Dedifferentiated amniotic fluid mesenchymal stem cell (primary cell): ENCODE data around the gene CPEB1.

Experiments used
- DNase-seq: peaks from one replicate; pipeline ENCODE4 v3.0.0-alpha.2; 2016; ENCODE audit errors: extremely low spot score

CPEB1 gene

DNA sequence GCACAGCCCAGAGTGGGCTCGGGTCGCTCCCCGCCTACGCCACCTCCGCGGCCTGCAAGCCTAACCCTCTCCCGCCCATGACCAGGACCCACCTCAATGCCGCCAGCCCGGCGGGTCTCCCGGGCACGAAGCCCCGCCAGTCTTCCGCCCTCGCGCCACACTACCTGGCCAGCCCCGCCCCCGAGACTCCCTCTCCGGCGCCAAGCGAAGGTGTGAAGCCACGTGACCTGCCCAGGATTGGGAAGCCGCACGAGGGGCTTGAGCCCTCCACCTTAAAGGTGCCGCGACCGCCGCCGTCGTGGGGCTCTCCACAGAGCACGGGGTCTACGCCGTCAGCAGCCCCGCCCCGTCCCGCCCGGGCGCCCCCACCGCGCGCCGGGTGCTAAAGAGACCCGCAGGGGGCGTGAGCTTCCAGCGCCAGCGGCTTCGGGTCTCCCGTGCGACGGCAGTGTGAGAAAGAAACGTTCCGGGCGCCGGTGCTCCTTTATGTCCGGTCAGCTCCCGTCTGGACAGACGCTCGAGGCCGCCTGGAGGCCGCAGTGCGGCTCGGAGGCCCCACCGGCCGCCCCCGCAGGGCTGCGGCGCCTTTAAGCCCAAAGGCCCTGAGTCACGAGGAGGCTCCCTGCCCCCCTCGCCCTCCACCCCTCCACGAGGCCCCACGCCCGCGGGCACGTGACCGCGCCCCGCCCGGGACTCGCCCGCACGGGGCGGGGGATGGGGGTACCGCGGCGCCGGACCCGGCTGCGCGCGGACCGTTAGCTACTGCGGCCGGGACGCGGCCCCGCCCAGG is at the start of gene CPEB1:
TSS of gene CPEB1 (minus strand) at position 319 of the 790 bp plus-strand sequence. CDS start 18,904 bp downstream, outside the sequence.
- no peak for DNase-seq

DNA sequence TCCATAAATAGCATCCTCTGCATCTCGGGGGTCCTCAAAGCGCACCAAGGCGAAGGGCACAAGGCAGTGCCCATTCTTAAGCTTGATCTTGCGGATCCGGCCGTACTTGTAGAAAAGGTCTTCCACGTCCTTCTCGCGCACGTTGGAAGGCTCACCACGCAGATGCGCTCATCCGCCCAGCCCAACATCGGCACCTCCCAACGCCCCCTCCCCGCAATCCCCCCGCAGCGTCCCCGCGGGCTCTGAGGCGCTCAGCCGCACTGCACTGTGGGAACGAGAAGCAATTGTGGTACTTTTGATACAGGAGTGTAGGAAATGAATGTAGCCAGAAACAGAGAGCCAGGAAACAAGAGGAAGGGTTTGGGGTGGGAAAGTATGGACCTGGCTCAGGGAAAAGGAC is 45.0 kb upstream of the CPEB1 start:
- no peak for DNase-seq

DNA sequence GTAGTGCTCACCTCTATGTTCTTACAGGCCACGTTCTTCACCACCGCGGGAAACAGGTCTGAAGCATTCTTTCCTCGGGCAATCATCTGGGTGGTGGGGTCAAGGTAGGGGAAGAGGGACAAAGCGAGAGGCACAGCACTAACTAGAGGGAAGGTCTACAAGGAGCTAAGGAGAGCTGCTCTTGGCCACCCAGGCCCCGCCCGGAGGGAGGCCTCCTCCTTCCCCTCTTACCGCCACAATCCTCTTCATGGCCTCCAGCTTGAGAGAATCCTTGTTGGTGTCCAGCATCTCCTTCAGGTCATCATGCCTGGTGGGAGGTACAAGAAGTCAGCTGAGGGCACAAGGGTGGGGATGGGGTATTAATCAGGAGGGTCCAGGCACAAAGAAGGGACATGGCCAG is 42.0 kb upstream of the CPEB1 start:
- DNase-seq = no peak

DNA sequence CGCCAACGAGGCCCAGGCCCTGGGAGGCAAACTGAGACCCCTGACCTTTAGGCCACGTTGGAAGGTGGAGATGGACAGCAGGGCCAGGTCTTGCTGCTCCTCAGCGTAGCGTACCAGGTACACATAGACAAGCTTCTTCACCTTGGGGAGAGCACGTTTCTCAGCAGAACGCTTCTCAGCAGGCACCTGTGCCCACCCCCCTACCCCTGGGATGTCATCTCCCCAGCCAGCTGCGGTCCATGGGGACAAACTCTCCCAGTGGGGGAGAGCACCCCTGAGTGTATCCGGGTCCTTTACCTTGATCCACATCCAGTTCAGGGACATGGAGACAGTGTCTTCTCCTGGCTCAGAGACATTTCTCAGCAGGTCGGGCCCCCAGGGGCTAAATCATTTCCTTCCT is 41.5 kb upstream of the CPEB1 start:
- no peak for DNase-seq

DNA sequence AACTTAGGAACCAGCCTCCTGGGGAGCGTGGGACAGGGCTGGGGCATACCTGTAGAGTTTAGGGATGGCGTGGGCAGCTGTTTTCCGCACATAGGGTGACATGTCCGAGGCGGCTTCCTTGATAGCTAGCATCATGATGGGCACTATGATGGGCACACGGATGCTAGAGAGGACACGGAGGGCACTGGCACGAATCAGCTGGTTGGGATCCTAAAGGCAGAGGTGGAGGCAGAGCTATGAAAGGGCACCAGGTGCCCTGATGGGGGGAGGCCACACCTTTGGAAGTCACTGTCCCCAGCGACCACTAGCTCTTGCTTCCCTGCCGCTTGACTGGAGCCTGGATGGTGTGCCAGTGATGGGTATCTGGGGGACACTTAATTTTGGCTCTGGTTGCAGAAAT is 34.2 kb upstream of the CPEB1 start:
- DNase-seq = no peak

DNA sequence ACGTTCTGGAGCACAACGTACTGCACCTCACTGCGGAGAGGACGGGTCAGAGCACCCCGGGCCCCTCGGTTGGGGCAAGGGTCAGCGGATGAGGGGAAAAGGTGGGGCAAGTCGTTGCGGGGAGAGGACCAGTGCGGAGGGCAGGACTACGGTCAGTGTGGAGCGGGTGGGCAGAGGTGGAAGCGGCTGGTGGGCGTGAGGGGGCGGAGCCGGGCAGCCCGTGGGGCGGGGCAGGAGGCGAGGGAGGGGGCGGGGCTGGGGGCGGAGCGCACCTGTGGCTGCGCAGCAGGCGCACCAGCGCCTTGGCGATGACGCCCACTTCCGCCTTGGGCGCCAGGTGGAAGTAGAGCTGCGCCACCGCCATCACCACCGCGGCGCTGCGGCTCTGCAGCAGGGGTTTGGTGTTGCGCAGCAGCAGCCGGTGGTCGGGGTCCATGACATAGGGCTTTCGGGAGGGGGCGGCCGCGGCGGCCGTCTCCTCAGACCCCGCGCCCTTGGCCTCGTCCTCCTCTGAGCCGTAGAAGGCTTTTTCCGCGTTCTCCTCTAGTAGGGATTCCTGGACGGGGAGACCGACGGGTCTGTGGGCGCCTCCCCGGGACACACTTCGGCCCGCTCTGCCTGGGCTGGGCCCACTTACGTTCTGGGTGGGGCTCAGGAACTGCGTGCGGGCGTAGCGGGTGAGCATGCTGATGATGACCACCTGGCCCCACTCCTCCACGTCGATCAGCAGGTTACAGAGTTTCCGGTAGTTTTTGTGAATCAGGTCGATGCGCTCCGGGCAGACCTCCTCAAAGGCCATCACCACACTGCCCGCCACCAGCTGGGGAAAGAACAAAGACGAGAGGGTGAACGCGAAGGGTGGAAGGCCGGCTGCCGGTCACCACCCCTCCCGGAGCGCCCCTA is 33.3 kb upstream of the CPEB1 start:
- DNase-seq = no peak

DNA sequence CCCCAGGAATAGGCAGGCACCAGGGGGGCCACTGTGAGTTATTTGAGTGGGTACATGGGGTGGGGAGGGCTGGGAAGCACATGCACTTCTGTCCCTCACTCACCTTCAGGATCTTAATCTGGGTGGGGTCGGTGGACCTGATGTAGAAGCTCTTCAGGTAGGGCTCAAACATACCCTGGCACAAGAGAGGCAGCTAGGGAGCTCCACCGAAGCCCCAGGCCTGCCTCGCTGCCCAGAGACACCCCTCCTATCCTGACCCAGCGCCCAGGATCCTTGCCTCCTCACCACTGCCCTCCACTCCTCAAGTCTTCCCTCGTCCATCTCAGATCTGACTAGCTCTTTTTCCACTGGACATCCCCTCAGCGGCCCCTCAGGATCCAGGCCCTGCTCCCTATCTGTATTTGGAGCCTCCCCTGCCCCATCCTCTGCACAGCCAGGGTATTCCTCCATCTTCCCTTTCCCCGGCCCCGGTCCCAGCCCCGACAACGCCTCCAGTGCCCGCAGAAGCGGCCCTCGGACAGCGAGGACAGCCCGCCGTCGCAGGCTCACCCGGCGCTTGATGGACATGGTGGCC is 32.5 kb upstream of the CPEB1 start:
- no peak for DNase-seq

DNA sequence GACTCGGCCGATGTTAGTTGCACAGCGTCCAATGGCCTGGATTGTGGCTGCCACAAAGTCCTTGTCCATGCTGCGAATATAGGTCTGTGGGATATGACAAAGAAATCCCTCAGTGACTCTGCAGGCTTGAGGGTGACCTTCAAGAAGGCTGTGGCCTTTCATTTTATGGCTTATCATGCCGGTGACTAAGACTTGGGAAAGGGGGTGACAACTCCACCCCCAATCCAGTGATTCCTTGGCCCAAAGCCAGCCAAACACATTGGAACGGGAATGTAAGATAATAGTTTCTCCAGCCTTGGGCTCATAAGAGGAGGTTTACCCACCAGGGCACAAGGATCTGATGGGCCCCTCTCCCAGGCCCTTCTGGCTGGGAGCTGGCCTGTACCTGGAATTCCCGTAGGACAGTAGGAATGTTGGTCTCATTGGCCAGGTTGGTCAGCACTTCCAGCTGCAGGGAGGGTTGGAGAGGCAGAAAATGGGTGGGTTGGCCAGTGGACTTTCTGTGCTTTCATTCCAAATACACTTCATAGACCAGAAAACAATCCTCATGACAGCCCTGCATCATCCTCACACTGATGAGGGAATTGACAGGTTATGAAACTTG is 30.7 kb upstream of the CPEB1 start:
- DNase-seq = no peak

DNA sequence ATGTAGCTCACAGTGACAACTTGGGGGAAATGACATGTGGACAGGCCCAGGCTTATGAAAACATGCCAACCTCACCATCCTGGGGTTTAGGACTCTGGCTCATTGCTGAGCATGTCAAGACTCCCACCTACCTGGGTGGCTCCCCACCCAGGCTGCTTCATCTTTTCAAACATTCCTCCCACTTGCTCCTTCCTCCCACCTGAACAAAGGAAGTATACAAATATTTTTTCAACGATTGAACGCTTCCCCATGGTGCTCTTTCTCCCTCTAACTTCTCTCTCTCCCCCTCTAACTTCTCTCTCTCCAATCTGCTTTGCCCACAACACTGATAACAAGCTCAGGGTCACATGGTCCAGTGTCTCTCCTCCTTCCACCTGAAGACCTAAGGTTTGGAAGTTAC is 27.7 kb upstream of the CPEB1 start:
- DNase-seq = no peak

DNA sequence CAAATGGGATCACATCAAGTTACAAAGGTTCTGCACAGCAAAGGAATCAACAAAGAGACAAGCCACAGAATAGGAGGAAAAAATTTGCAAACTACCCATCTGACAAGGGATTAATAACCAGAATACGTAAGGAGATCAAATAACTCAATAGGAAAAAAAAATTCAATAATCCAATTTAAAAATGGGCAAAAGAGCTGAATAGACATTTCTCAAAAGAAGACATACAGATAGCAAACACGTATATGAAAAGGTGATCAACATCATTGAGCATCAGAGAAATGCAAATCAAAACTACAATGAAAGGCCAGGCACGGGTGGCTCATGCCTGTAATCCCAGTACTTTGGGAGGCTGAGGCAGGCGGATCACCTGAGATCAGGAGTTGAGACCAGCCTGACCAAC is 23.5 kb upstream of the CPEB1 start:
- no peak for DNase-seq

DNA sequence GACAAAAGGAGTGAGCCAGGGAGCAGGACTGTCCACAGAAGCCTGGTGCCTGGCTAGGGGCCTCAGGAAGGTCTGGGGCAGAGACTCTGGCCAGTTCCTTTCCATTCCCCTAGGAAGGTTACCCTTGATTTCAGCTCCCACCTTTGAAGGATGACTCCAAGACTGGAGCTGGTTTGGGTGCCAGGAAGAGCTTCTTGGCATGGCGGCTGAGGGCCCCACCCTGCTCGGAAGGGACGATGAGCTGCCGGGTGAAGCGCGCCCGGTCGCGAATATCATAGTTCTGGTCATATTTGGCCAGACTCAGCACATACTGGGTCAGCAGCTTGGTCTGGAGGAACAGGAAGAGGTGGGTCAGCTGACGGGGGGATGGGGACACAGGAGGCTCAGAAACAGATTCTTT is 19.4 kb upstream of the CPEB1 start:
- no peak for DNase-seq

DNA sequence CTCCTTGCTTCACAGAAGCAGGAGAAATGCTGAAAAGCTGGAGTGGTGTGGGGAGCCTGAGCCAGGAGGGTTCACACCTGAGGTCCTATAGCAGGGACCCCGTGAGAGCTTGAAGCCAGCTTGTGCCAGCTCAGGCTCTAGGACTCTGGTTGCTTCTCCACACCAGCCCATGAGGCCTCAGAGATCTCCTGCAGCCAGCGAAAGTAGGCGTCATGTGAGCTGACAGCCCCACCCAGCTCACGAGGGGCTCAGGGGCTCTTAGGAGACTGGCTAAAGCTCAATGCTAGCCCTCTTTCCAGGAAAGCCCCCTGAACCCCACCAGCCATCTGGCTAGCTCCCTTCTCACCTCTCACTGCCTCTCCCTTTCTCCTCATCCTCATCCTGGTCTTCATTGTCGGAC is 16.9 kb upstream of the CPEB1 start:
- no peak for DNase-seq

DNA sequence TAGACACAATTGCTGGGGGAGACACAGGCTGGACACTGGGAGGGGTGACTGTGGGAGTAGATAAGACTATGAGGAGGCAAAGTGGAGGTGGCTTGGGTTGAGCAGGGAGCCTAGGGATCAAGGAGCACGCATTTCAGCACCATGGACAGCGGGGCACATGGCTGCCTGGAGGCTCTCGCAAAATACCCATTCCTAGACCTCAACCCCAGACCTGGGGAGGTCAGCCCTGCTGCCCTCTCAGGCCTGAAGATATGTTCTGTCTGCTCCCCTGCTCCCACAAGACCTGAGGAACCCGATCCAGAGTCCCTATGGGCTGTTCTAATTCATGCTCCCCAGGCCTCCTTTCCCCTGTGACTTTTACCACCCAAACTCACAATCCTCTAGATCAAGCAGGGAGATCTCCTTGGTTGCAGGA is 16.0 kb upstream of the CPEB1 start:
- DNase-seq = no peak

DNA sequence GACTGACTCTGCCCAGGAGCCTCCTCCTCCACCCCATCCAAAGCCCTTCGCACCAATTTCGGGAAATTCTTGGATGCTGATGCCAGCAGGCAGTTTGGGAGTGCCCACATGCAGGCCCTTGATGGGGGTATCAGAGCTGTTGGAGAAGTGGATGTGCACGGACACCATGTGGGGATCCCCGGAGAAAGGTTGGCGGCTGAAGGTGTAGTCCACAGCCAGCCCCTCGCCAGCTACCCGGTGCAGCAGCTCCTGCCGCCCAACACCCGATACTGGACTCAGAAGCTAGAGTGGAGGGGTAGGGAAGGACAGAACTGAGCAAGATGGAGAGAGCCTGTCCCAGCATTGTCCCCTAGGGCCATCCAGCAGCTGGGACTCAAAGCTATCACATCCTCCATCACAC is 15.5 kb upstream of the CPEB1 start:
- no peak for DNase-seq

DNA sequence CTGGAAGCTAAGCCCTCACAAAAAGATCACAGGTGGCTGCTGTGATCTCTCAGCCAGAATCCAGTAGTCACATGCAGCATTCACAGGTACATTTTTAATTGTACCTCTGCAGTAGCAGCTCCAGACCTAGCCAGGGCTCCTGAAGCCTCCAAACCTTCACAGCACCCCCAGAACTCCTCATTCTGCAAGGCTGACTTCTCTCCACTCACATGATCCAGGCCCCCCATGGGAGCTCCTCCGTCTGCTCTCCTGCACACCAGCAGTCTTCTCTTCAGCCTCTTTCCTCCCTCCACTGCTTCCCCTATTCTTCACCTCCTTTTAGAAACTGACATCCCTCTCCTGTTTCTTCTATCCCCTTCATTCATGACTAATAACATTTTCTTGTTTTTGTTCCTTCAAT is 13.2 kb upstream of the CPEB1 start:
- no peak for DNase-seq

DNA sequence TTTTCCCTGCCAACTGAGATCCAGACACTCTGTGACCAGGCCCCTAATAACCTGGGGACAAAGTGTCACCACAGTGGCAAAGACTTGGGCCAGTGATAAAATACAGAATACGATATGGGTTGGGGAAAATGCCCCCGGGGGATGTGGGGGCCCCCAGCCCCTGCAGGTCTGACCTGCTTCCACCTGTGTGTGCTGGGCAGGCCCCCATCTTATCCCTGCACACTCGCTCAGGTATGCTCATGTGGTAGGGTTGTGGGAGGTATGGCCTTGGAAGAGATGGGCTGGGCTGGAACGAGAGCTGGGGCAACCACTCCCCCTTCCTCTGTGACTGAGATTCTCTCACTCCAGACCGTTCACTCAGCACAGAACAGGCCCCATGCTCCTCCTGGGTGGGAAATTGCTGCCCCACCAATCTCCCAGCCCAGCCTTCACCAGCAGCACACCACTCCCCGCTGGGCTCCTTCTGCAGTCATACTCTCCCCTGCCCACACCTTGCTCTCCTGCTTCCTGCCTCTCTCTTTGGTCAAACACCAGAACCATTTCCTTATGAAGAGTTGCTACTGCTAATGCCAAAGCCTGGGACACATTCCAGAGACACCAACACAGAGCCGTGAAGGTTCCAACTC is 9.6 kb upstream of the CPEB1 start:
- DNase-seq = no peak

DNA sequence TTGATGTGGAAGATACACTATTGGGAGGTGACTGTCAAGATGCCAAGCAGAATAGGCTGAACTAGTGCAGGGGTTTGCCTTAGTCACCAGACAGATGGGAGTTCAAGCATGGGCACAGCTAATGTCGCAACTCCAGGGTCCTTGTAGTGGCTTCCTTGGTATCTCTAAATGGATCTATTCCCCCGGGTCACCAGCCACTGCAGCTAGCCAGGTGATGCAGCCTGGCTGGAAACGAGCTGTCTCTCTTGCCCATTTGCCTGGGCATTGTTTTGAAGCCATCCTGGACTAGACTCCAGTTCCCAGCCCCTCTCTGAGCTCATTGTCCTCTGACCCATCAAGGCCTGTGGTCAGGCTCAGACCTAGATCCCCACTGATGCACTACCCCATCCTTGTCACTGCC is 8.4 kb upstream of the CPEB1 start:
- DNase-seq = no peak

DNA sequence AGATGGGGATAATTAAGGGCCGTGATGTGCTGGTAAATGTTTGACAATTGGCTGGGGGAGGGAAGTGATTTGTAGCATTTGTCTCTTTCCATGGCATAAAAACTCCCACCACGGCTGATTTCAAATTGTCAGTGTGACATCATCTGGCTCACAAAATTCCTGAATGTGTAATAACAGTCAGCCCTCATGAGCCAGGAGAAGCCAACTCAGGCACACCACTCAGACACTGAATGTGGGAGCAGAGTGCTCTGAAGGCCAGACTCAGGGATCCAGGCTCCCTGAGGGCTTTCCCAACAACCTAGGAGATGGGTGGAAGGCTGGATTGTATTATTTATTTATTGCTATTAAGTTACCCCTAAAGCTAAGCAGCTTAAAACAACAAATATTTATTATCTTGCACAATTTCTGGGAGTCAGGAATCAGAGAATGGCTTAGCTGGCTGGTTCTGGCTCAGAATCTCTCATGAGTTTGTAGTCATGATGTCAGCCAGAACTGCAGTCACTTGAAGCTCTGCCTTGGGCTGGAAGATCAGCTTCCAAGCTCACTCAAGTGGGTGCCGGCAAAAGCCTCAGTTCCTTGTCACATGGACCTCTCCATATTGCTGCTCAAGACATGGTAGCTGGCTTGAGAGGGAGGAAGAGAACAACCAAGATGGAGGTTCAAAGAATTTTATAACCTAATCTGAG is 6.5 kb upstream of the CPEB1 start:
- no peak for DNase-seq

DNA sequence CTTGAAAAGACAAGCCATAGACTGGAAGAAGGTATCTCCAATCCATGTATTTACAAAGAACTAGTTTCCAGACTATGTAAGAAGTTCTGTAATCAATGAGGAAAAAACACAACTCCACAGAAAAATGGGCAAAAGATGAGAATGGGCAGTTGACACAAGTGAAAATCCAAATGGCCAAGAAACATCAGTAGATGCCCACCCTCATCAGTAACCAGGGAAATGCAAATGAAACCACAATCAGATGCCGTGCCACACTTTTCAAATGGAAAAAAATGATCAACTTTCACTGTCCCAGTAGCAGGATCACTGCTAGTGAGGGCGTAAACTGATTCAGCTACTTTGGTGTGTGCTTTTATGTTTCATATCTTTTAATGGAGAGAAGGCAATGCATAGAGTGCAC is 4.5 kb upstream of the CPEB1 start:
- DNase-seq = no peak

DNA sequence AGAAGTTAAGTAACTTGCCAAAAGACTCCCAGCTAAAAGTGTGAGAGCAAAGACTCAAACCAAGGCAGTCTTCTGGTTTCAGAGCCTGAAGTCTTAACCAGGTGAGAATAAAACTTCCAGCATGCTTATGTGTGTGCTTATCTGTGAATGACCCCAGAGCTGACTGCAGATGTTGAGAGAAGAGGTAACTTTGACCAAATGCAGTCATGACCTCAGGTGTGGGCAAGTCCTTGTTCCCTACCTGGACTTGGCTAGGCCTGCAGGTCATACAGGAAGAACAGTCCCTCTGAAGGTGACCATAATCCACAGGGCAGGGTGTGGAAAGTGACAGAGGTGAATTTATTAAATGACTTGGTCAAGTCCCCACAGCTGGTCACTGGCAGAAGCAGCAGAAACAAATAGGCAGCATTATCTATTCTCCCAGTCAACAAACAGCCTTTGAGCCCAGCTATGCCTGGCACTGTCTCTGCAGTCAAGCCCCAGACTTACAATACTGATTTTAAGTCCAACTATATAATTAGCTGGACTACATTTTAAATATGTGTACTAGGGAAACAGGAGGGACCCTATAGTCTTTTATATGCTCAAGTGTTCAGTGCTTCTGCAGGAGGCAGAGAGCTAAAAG is 3.0 kb upstream of the CPEB1 start:
- DNase-seq = no peak
